ENCODE measurements around the gene RMP24.
"Not testable (repeated sequence)": the region's sequence is repeated elsewhere in the genome, so short reads cannot be mapped to it uniquely, and the experiment has no call there.

RMP24 gene

GRCh38 chr18:36012891-36013290 lies 40.4 kb downstream of the RMP24 start:
- Histone ChIP-seq H3K36me3 (no peaks in the 10 kb centered on the region), H3K27me3 (no peaks in the 10 kb centered on the region), H3K27ac (no peak overlapping the region), H3K4me3 (no peak overlapping the region), H3K9me3 (no peaks in the 10 kb centered on the region), H3K4me1 (no peaks in the 10 kb centered on the region)
- DNase-seq (ENCODE audit: low spot score in 2 of 2): no peak
- intact Hi-C loops (cut with DNase I): no loop called here
- no peak for TF ChIP-seq CTCF (IDR thresholded peaks at IDR 0.05)

DNA sequence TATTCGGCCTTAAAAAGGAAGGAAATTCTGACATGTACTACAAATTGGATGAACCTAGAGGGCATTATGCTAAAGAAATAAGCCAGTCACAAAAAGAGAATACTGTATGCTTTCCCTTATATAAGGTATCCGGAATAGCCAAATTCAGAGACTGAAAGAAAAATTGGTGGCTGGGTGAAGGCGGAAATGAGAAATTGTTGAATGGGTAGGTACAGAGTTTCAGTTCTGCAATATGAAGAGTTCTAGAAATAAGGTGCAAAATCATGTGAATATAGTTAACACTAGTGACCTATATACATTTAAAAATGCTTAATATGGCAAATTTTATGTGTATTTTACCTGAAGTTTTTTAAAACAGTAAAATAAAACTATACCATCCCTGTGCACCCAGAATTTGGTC lies 43.1 kb downstream of the RMP24 start:
- H3K27ac ChIP-seq: no peak overlapping the region
- DNase-seq (ENCODE audit: low spot score in 2 of 2): no peak
- H3K4me1 ChIP-seq: no peaks in the 10 kb centered on the region
- no peak for TF ChIP-seq CTCF (IDR thresholded peaks at IDR 0.05)
- intact Hi-C loops (cut with DNase I): no loop called here
- H3K36me3 ChIP-seq: peaks cover 0 to 4% of the 10 kb centered on the region in 2 donors
- no peaks in the 10 kb centered on the region for H3K27me3 ChIP-seq
- H3K4me3 ChIP-seq: no peak overlapping the region
- no peaks in the 10 kb centered on the region for H3K9me3 ChIP-seq

DNA sequence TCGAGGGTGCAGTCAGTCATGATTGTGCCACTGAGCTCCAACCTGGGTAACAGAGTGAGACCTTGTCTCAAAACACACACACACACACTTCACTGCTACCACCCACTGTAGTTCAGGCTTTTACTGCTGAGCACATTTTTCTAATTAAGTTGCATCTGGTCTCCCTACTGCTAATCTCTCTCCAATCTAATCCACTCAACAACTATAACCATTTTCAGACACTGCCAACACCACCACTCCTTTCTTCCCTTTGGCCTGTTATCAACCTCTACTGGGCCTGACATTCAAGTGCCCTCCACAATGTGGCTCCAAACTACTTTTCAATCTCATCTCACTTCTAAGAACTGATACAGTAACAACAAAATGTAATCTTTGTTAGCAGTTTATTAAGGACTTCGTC lies 44.8 kb downstream of the RMP24 start:
- Histone ChIP-seq H3K27ac (no peak overlapping the region), H3K4me1 (no peaks in the 10 kb centered on the region), H3K4me3 (no peak overlapping the region), H3K27me3 (no peaks in the 10 kb centered on the region), H3K9me3 (no peaks in the 10 kb centered on the region), H3K36me3 (peaks cover 0 to 4% of the 10 kb centered on the region in 2 donors)
- no peak for TF ChIP-seq CTCF (IDR thresholded peaks at IDR 0.05)
- intact Hi-C loops (cut with DNase I): loop anchor here (1.0 kb wide), 1 partner anchor 267 kb away; no protein-coding TSS in a partner anchor
- DNase-seq (ENCODE audit: low spot score in 2 of 2): no peak

GRCh38 chr18:36020174-36020711 lies 47.8 kb downstream of the RMP24 start:
- Histone ChIP-seq H3K27me3 (no peaks in the 10 kb centered on the region), H3K9me3 (no peaks in the 10 kb centered on the region), H3K4me3 (no peak overlapping the region), H3K36me3 (peaks cover 0 to 8% of the 10 kb centered on the region in 2 donors), H3K4me1 (no peaks in the 10 kb centered on the region), H3K27ac (no peak overlapping the region)
- DNase-seq (ENCODE audit: low spot score in 2 of 2): no peak
- TF ChIP-seq CTCF (IDR thresholded peaks at IDR 0.05): no peak
- intact Hi-C loops (cut with DNase I): no loop called here

DNA sequence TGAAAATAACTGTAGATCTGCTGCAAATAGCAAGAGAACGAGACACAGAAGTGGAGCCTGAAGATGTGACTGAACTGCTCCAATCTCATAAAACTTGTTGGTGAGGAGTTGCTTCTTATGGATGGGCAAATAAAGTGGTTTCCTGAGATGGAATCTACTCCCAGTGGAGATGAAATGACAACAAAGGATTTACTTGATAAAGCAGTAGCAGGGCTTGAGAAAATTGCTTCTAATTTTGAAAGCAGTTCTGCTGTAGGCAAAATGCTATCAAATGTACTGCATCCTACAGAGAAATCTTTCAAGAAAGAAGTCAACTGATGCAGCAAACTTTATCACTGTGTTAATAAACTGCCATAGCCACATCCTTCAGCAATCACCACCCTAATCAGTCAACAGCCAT lies 50.9 kb downstream of the RMP24 start:
- no peak overlapping the region for H3K4me3 ChIP-seq
- no peak for DNase-seq (ENCODE audit: low spot score in 2 of 2)
- intact Hi-C loops (cut with DNase I): no loop called here
- H3K4me1 ChIP-seq: no peaks in the 10 kb centered on the region
- H3K27ac ChIP-seq: no peak overlapping the region
- H3K9me3 ChIP-seq: no peaks in the 10 kb centered on the region
- H3K36me3 ChIP-seq: peaks cover 0 to 22% of the 10 kb centered on the region in 2 donors
- no peaks in the 10 kb centered on the region for H3K27me3 ChIP-seq
- TF ChIP-seq CTCF (IDR thresholded peaks at IDR 0.05): no peak

- H3K36me3 ChIP-seq: peaks cover 2 to 28% of the 10 kb centered on the region in 2 donors
- H3K4me3 ChIP-seq; H3K27me3 ChIP-seq; intact Hi-C loops (cut with DNase I); H3K9me3 ChIP-seq; H3K4me1 ChIP-seq; DNase-seq (ENCODE audit: low spot score in 2 of 2); H3K27ac ChIP-seq: not testable (repeated sequence)
Observed at GRCh38 chr18:36024241-36024640, 51.8 kb downstream of the RMP24 start.

Measured in ascending aorta (tissue), 2 donors.